ENCODE measurements around the gene UPF2. TPM values are rescaled to one million over a fixed set of nuclear protein-coding genes. Genes with fewer than 3 reads are reported as not detected.

The UPF2 gene
- total RNA-seq, 1 experiment from 2014 or later, result 30.6 TPM

DNA sequence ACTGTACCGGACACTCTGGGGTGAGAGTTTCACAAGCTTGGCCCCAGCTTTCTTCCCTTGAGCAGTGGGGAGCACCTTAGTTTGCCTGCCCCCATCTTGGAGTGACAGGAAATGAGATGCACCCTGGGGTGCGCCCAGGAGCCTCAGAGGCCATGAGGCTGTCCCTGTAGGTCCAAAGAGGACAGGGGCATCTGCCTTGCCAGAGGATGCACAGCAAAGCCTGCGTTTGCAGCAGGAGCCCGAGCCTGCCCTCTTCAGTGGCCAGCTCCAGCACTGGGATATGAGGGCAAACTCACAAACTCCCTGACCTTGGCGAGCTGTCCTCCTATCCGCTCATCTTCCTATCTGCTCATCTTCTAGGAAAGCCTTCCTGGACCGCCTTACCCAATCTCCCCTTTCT is 140.0 kb downstream of the UPF2 start:
- TF ChIP-seq EZH2 (IDR thresholded peaks at IDR 0.05; ENCODE audit: borderline replicate concordance, low read depth, low read length, poor library complexity, severe bottlenecking), result no peak
- TF ChIP-seq, protein P1, sequence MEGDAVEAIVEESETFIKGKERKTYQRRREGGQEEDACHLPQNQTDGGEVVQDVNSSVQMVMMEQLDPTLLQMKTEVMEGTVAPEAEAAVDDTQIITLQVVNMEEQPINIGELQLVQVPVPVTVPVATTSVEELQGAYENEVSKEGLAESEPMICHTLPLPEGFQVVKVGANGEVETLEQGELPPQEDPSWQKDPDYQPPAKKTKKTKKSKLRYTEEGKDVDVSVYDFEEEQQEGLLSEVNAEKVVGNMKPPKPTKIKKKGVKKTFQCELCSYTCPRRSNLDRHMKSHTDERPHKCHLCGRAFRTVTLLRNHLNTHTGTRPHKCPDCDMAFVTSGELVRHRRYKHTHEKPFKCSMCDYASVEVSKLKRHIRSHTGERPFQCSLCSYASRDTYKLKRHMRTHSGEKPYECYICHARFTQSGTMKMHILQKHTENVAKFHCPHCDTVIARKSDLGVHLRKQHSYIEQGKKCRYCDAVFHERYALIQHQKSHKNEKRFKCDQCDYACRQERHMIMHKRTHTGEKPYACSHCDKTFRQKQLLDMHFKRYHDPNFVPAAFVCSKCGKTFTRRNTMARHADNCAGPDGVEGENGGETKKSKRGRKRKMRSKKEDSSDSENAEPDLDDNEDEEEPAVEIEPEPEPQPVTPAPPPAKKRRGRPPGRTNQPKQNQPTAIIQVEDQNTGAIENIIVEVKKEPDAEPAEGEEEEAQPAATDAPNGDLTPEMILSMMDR (conservative IDR thresholded peaks at IDR 0.05; ENCODE audit: low read depth, low read length), result no peak
- no TSS peak for BruUV-seq (replicated peaks)
- Histone ChIP-seq H3K27ac (ENCODE audit: low read depth, low read length, poor library complexity, severe bottlenecking) (no peak overlapping the region), H3K27me3 (replicated peaks; ENCODE audit: insufficient read depth, low read depth, low read length, poor library complexity) (no peaks in the 10 kb centered on the region), H3K36me3 (ENCODE audit: insufficient read depth, low read length, poor library complexity, severe bottlenecking) (no peaks in the 10 kb centered on the region), H3K4me3 (ENCODE audit: low read depth, low read length, poor library complexity, severe bottlenecking) (no peak overlapping the region), H3K9me3 (ENCODE audit: low read depth, low read length, poor library complexity, severe bottlenecking) (no peaks in the 10 kb centered on the region), H3K4me1 (ENCODE audit: insufficient read depth, low read length, poor library complexity, severe bottlenecking) (peaks cover 6% of the 10 kb centered on the region)
- DNase-seq (ENCODE audit: low spot score), result no peak
- ChIA-PET POLR2A (ENCODE audit: low non-redundant PET) (no interaction called here), CTCF (no interaction called here)
- intact Hi-C loops (cut with micrococcal nuclease; ENCODE audit: unreplicated experiment), result no loop called here

DNA sequence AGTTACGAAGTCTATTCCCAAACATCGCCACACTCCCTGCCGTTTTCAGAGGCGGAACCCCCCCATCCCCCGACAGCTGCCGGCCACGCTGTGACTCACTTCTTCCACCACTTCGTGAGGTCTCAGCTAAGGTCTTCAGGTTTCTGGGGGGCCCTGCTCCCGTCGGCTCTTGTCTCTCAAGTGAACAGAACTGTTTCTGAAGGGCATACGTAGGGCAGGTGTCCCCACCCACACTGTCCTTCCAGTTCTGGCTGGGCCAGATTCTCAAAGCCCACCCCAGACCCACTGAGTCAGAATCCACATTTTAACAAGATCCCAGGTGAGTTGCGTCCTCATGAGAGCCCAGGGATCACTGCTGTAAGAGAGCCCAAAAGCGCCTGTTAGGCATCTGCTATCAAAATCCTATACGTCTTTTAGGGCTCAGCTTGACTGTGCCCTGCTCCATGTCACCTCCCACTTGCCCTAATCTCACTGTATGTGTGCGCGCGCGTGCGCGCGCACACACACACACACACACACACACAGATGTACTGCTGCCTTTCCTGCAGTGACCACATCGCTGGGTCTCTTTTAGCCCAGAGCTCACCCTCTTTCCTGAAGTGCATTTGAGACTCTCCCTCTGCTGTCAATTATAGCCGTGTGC is 140.7 kb downstream of the UPF2 start:
- DNase-seq (ENCODE audit: low spot score), result no peak
- H3K27ac ChIP-seq (ENCODE audit: low read depth, low read length, poor library complexity, severe bottlenecking), result no peak overlapping the region
- TF ChIP-seq EZH2 (IDR thresholded peaks at IDR 0.05; ENCODE audit: borderline replicate concordance, low read depth, low read length, poor library complexity, severe bottlenecking), result no peak
- TF ChIP-seq, protein P1 (conservative IDR thresholded peaks at IDR 0.05; ENCODE audit: low read depth, low read length), result no peak
- H3K27me3 ChIP-seq (replicated peaks; ENCODE audit: insufficient read depth, low read depth, low read length, poor library complexity), result no peaks in the 10 kb centered on the region
- intact Hi-C loops (cut with micrococcal nuclease; ENCODE audit: unreplicated experiment), result no loop called here
- CTCF ChIA-PET, result no interaction called here
- H3K4me3 ChIP-seq (ENCODE audit: low read depth, low read length, poor library complexity, severe bottlenecking), result no peak overlapping the region
- H3K9me3 ChIP-seq (ENCODE audit: low read depth, low read length, poor library complexity, severe bottlenecking), result no peaks in the 10 kb centered on the region
- H3K4me1 ChIP-seq (ENCODE audit: insufficient read depth, low read length, poor library complexity, severe bottlenecking), result peaks cover 6% of the 10 kb centered on the region
- POLR2A ChIA-PET (ENCODE audit: low non-redundant PET), result no interaction called here
- H3K36me3 ChIP-seq (ENCODE audit: insufficient read depth, low read length, poor library complexity, severe bottlenecking), result no peaks in the 10 kb centered on the region
- no TSS peak for BruUV-seq (replicated peaks)

DNA sequence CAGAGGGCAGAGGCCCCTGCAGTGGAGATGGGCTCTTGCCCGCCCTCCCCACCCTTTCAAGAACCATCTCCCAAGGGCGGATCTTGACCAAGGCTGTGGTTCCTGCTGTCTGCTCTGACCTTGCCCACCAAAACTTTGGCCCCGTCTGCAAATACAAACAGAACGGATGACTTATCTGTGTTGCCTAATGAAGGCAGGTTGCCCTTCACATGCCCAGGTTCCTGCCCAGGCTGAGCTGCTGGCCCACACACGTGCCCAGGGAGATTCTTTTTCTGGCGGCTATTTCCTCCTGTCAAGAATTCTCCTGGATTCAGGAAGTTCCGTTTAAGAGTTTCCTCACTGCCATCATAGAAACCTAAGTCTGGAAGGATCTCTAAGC is 141.2 kb downstream of the UPF2 start:
- H3K4me1 ChIP-seq (ENCODE audit: insufficient read depth, low read length, poor library complexity, severe bottlenecking), result peaks cover under 1% of the 10 kb centered on the region
- no TSS peak for BruUV-seq (replicated peaks)
- intact Hi-C loops (cut with micrococcal nuclease; ENCODE audit: unreplicated experiment), result no loop called here

More for the DNA sequence above, 141.2 kb downstream of the UPF2 start:
- ChIA-PET POLR2A (ENCODE audit: low non-redundant PET) (no interaction called here), CTCF (no interaction called here)
- Histone ChIP-seq H3K4me3 (ENCODE audit: low read depth, low read length, poor library complexity, severe bottlenecking) (no peak overlapping the region), H3K9me3 (ENCODE audit: low read depth, low read length, poor library complexity, severe bottlenecking) (no peaks in the 10 kb centered on the region), H3K27me3 (replicated peaks; ENCODE audit: insufficient read depth, low read depth, low read length, poor library complexity) (no peaks in the 10 kb centered on the region), H3K36me3 (ENCODE audit: insufficient read depth, low read length, poor library complexity, severe bottlenecking) (no peaks in the 10 kb centered on the region), H3K27ac (ENCODE audit: low read depth, low read length, poor library complexity, severe bottlenecking) (no peak overlapping the region)
- TF ChIP-seq EZH2 (IDR thresholded peaks at IDR 0.05; ENCODE audit: borderline replicate concordance, low read depth, low read length, poor library complexity, severe bottlenecking), result no peak
- TF ChIP-seq, protein P1 (conservative IDR thresholded peaks at IDR 0.05; ENCODE audit: low read depth, low read length), result no peak
- no peak for DNase-seq (ENCODE audit: low spot score)

Data from A673 (cell line).